SHP77 treated with DMSO at 0.1 percent for 48 hours (cell line): ENCODE measurements around the gene CHORDC1.
"Not testable (repeated sequence)": the region's sequence is repeated elsewhere in the genome, so short reads cannot be mapped to it uniquely, and the experiment has no call there.

Experiments
- DNase-seq: peaks from one replicate; lab custom pipeline; 2025; lab: John Stamatoyannopoulos, UW

CHORDC1 gene

DNA sequence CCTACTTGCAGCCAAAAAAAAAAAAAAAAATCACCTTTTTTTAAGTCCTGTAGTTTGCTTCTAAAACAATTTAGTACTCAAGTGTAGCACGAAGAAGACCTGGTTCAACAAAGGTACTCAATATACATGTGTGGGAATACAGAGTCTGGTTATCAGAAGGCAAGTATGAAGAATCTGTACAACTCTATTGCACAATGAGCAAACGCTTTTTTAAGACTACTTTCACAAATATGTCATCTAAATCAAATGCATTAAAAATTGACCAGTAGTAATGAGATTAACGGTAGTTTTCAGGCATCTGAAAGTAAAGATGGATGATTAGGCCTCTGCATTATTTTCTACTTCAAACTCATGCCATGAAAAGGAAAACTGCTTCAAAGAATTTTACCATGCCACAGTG is 9.5 kb downstream of the CHORDC1 start:
- DNase-seq = no peak

DNA sequence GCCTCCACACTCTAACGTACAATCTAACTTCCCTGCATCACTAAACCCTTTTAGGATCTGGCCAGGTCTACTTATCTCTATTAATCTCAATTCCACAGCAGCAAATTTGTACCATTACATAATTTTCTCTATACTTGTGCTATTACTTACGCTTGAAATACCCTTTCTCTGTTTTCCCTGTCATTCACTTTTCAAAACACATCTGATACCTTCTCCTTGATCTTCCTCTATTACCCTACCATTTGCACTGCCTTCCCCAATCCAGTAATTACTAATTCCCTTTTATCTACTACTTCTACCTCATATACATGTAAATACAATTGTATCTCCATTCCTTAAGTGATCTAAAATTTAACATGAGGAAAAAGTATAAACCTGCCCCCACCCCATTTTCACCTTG is 14.0 kb downstream of the CHORDC1 start:
- DNase-seq = no peak

DNA sequence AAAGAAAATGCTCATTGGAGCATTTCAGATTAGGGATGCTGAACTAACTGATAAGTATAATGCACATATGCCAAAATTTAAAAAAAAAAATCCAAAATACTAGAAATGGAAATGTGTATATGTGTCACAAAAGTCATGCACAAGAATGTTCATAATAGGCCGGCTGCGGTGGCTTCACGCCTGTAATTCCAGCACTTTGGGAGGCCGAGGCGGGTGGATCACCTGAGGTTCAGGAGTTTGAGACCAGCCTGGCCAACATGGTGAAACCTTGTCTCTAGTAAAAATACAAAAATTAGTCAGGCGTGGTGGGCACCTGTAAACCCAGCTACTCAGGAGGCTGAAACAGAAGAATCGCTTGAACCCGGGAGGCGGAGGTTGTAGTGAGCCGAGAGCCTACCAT is 14.9 kb downstream of the CHORDC1 start:
- DNase-seq = not testable (repeated sequence)

DNA sequence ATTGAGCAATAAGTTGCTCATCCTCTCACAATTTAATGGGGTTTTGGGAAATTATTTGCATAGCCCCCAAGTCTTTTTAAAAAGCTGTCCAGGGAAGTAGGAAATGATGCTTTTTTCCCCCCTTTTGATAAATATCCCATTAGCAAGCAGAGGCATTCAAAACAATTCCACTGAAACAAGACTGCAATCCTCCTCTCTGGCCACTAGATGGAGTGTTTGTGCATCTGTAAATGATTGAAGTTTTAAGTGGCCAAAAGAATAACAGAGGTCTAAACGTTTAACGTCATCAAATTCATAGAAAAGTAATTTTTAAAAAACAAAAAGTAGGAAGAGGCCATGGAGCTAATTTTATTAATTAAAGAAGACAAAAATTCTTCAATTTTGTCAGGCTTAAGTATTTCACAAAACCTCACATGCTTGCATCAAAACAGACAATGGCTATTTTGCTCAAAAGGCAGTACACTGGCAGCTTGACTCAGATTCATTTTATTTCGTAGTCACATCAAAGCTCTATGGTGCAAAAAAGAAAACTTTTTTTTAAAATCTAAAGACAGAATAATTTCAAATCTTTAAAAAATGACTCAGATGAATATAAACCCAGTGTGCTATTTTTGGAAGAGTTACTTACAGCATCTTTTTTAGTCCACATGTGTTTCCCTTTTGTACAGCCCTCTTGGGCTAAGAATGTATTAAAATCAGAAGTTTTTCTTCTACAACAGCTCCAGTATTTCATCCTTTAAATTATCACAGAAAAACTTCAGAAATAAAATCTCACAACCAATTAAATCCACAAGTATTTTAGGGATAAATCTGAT is 17.8 kb downstream of the CHORDC1 start:
- peak; percentile 46 for DNase-seq

DNA sequence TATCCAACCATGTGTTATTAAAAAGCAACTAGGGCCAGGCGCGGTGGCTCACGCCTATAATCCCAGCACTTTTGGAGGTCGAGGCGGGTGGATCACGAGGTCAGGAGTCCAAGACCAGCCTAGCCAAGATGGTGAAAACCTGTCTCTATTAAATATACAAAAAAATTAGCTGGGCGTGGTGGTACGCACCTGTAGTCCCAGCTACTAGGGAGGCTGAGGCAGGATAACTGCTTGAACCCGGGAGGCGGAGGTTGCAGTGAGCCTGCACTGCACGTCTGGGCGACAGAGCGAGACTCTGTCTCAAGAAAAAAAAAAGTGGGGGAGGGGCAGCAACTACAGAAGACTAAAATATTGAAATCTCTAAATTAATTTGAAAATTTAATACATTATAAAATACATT is 18.4 kb downstream of the CHORDC1 start:
- no peak for DNase-seq

DNA sequence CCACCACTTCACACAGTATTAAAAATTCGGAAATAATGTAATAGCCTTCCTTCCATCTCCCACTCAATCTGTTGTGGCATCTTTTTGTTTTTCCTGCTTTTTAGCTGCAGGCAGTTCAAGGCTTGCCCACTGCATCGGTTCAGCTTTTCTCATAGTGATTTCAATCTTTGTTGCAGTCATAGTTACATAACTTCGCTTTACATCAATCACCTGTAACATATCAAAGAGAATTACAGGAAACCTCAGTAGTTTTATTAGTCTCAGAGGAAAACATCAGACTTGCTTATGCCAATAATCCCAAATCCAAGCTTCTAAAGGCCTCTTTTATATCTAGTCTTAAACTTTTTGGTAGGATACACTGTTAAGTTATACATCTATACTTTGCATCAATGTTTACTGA is 20.5 kb downstream of the CHORDC1 start:
- no peak for DNase-seq

DNA sequence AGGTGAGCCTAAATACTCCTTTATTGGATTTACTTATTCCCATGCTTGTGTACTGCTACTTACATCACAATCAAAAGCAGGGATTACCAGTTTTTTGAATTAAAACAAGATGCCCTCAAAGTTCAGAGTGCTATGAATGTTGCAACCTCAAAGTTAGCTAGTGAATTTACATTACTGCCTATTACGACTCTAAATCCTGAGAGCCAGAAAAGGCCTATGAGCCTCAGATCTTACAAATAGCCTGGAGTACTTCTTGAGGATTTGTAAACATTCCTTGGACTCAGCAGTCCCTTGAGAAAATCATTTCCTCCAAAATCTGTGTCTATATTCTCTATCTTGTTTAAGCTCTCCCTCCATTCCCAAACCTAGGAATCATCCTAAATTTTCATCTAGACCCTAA is 25.5 kb downstream of the CHORDC1 start:
- no peak for DNase-seq

DNA sequence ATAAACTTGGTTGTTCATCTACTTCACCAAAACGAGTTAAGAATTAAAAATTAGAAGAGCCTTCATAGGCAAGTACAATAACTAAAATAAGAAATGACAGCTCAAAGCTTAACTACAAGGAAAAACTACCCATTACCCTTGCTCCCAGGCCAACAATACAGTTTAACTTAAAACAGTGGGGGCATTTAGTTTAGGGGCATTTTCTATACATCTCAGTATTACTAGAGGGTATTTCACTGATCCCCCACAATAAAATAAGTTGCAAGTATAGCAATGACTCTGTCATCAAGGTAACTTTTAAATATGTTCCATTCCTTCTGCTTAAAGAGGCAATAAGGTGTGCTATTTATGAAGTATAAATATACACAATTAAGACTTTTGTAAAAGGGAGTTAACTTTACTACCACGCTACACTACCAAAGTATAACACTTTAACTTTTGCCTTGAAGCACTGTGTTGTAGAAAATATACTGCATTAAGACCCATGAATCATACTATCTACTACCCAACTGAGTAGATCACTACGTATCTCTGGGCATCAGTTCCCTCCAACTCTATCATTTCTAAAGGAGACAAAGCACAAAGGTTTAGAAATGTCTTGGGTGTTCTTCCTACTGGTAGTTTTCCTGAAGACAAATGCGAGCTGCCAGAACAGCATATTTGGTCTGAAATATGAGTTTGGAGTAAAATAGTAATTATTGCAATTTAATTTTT is 29.8 kb downstream of the CHORDC1 start:
- no peak for DNase-seq

DNA sequence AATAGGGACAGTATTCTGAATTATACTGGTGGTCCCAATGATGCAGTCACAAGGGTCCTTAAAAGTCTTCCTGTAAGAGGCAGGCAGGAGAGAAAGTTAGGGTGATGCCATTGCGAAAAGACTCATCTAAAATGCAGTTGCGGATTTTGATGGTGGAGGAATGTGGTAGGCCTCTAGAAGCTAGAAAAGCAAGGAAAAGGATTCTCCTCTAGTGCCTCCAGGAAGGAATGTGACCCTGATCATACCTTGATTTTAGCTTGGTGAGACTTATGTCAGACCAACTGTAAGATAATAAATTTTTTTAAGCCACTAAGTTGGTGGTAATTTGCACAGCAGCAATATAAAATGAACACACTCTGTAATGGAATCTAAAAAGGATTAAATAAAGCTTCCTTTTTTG is 33.8 kb downstream of the CHORDC1 start:
- no peak for DNase-seq

DNA sequence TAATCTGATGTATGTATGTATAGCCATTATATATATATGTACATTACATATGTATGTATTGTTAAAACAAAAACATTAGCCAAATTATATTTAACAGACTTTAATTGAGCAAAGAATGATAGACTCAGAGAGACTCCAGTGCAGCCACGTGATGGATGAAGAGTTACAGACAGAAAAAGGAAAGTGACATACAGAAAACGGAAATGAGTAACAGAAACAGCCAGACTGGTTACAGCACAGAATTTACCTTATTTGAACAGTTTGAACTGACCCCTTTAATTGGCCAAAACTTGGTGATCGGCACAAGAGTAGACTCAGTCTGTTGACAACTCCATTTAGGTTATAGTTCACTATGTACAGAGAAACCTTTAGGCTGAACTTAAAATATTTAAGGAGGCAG is 35.0 kb downstream of the CHORDC1 start:
- DNase-seq = no peak

DNA sequence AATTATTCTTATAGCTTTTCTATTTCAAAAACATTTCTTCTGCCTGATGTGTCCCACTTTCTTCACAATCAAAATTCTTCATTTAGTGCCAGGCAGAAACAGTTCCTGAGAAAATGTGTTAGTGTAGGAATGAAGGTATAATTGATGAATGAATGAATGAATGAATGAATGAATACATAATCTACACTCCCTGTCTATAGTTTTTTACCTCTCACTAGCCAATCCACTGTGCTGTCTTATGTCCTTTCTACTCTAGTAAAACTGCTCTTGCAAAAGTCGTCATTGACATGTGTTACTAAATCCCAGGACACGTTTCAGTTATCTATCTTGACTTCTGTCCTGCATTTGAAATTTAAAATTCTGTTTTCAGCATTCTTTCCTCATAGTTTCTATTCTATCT is 42.9 kb downstream of the CHORDC1 start:
- no peak for DNase-seq

DNA sequence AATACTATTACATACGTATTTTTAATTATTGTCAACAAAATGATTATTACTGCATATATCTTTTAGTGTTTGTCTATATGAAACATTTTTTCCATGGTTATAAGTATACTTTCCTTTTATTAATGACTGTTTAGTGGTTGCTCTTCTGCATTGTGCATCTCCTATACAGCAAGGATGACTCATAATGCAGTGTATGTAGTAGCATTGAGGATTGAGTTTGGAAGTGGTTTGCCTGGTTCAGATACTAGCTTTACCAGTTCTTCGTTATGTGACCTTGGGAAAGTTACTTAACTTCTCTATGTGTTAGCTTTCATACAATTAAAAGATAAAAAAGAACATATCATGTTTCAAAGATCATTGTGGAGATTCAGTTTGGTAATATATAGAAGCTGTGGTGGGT is 44.1 kb downstream of the CHORDC1 start:
- DNase-seq = no peak

DNA sequence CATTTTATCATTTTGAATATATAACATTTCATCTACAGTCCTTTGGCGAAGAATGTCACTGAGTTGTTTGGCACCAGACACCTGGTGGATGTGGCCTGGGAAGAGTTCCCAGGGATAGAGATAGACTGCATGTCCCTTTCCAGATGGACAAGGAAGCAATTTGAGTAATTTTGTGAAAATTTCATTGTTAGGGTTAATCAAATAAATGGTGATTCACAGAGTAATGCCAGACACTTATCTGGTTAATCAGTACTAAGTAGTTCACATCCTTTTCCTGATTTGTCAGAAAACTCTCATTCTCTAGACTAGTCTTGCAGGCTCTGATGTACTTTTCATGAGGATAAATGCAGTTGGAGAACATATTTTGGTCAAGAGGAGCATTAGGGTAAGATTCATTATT is 46.8 kb downstream of the CHORDC1 start:
- no peak for DNase-seq

DNA sequence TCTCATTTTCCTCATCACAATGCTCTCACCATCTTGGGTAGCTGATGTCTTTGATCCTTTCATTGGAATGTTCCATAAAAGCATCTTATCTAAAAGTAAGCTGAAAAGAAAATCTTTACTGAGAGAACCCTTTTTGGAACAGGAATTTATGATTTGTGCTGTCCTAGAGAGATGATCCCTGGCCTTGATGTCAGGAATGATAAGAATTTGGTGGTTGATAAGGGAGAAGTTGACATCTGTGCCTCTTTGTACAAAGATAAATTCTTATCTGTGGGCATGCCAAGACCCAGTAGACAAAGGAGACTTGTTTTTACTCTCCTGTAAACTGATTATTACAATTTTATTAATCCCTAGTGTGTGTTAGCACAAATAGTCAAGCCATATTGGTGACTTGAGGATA is 51.5 kb downstream of the CHORDC1 start:
- DNase-seq = no peak

DNA sequence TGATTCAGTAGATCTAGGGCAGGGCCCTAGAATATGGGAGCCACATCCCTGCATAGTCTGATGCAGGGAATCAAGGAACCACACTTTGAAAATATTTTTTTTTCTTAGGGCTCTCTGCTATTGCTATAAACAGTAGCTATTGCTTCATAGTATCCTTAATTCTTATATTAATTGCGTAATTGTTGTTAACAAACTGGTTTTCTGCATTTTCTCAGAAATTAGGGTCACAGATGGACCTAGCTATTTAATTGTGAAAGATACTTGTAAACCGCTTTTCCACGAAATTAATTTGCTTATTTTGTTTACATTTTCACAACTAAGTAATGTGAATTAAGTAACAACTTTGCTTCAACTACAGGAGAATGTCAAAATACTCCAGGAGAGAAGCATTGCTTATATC is 54.3 kb downstream of the CHORDC1 start:
- DNase-seq = no peak

DNA sequence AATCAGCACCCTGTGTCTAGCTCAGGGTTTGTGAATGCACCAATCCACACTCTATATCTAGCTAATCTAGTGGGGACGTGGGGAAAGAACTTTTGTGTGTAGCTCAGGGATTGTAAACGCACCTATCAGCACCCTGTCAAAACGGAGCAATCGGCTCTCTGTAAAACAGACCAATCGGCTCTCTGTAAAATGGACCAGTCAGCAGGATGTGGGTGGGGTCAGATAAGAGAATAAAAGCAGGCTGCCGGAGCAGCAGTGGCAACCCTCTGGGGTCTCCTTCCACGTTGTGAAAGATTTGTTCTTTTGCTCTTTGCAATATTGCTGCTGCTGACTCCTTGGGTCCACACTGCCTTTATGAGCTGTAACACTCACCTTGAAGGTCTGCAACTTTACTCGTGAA is 55.1 kb downstream of the CHORDC1 start:
- not testable (repeated sequence) for DNase-seq

DNA sequence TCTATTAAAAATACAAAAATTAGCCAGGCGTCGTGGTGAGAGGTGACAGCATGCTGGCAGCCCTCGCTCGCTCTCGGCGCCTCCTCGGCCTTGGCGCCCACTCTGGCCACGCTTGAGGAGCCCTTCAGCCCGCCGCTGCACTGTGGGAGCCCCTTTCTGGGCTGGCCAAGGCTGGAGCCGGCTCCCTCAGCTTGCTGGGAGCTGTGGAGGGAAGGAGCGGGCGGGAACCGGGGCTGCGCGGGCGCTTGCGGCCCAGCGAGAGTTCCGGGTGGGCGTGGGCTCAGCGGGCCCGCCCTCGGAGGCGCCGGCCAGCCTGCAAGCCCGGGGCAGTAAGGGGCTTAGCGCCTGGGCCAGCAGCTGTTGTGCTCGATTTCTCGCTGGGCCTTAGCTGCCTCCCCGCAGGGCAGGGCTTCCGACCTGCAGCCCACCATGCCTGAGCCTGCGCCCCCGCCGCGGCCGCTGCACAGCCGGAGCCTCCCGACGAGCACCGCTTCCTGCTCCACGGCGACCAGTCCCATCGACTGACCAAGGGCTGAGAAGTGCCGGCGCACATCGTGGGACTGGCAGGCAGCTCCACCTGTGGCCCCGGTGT is 55.8 kb downstream of the CHORDC1 start:
- not testable (repeated sequence) for DNase-seq
